ENCODE data around the gene CLCNKA.

DNA sequence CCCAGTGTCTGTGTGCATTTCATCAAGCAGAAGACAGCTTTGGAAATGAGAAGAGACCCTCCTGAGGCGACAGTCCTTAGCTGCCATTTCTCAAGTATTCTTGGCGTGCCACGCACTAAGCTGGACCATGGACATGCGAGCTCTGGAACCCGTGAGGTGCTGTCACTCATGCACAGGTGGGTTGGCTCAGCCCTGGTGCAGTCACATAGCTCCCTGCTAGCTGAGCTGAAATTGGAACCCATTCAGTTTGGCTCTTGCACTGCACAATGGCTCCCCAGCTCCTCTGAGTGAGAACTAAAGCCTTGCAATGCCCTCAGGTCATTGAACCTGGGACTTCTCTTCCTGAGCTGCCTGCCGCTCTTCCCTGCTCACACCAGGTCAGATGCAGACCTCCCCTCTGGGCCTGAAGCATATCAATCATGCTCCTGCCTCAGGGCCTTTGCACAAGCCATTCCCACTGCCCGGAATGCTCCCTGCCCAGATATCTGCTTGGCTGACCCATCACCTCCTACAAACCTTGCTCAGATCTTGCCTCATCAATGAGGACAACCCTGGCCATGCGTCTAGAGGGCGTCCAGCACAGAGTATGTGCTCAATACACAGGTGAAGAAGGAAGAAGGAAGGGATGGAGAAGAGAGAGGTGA lies 24.1 kb upstream of the CLCNKA start:
- no peak for TF ChIP-seq CEBPB (IDR thresholded peaks at IDR 0.05)
- TF ChIP-seq RAD21 (IDR thresholded peaks at IDR 0.05; ENCODE audit: low read depth), result no peak
- TF ChIP-seq TAF1 (IDR thresholded peaks at IDR 0.05; ENCODE audit: low read depth), result no peak
- no peak for TF ChIP-seq YY1 (IDR thresholded peaks at IDR 0.05; ENCODE audit: low read depth)
- no peak for TF ChIP-seq MAX (IDR thresholded peaks at IDR 0.05)
- TF ChIP-seq CREB1 (IDR thresholded peaks at IDR 0.05; ENCODE audit: low read depth), result no peak
- no peak for TF ChIP-seq EGR1 (IDR thresholded peaks at IDR 0.05)
- no peak for TF ChIP-seq EP300 (IDR thresholded peaks at IDR 0.05; ENCODE audit: borderline replicate concordance)
- TF ChIP-seq REST (IDR thresholded peaks at IDR 0.05; ENCODE audit: low read depth), result no peak
- TF ChIP-seq USF1 (IDR thresholded peaks at IDR 0.05), result no peak
